Smooth muscle cell (in vitro differentiated cells): ENCODE results near the gene HSPG2. TPM values are rescaled to one million over a fixed set of nuclear protein-coding genes. Genes with fewer than 3 reads are reported as not detected.
"Not testable (repeated sequence)": the region's sequence is repeated elsewhere in the genome, so short reads cannot be mapped to it uniquely, and the experiment has no call there.

Experiments
- DNase-seq: peaks from one replicate; lab custom pipeline; 2025; ENCODE audit not compliant: unreplicated experiment; lab: John Stamatoyannopoulos, UW
- H2AFZ ChIP-seq: fragments of 200-600 bp; sonication (generic); 2 replicates; pipeline ENCODE4 v1.6.0; 2016; ENCODE audit warnings: antibody characterized with exemption, low read depth, mild to moderate bottlenecking
- H3F3A ChIP-seq: fragments of 200-600 bp; sonication (generic); 2 replicates; pipeline ENCODE4 v1.6.0; 2017; ENCODE audit warnings: antibody characterized with exemption, low read depth
- H3K27ac ChIP-seq: fragments of 200-600 bp; sonication (generic); 2 replicates; pipeline ENCODE4 v1.5.1; 2016; ENCODE audit warnings: low read depth, mild to moderate bottlenecking
- H3K27me3 ChIP-seq: fragments of 200-600 bp; sonication (generic); 2 replicates; pipeline ENCODE4 v1.6.1; 2016; ENCODE audit warnings: low read depth, mild to moderate bottlenecking
- H3K36me3 ChIP-seq: fragments of 200-600 bp; sonication (generic); 2 replicates; pipeline ENCODE4 v1.5.1; 2016; ENCODE audit warnings: low read depth
- H3K4me1 ChIP-seq: fragments of 200-600 bp; sonication (generic); 2 replicates; pipeline ENCODE4 v1.5.1; 2016; ENCODE audit warnings: low read depth
- H3K4me2 ChIP-seq: fragments of 200-600 bp; sonication (generic); 2 replicates; pipeline ENCODE4 v1.6.0; 2016; ENCODE audit warnings: mild to moderate bottlenecking
- H3K4me3 ChIP-seq: fragments of 200-600 bp; sonication (generic); 2 replicates; pipeline ENCODE4 v1.5.1; 2016; ENCODE audit warnings: mild to moderate bottlenecking
- H3K79me2 ChIP-seq: fragments of 200-600 bp; sonication (generic); 2 replicates; pipeline ENCODE4 v1.6.0; 2016; ENCODE audit warnings: low read depth, mild to moderate bottlenecking
- H3K9ac ChIP-seq: fragments of 200-600 bp; sonication (generic); 2 replicates; pipeline ENCODE4 v1.6.0; 2016; ENCODE audit warnings: low read depth
- H3K9me3 ChIP-seq: fragments of 200-600 bp; sonication (generic); replicated peaks from 2 replicates; pipeline ENCODE4 v1.5.1; 2016; ENCODE audit warnings: low read depth
- H4K20me1 ChIP-seq: fragments of 200-600 bp; sonication (generic); 2 replicates; pipeline ENCODE4 v1.6.0; 2016; ENCODE audit warnings: low read depth
- WGBS: methylation state at CpG from one replicate; pipeline ENCODE4 v1.1.7; 2016; ENCODE audit warnings: low lambda C conversion rate; 5-methylcytosine and 5-hydroxymethylcytosine counted together
- polyA plus RNA-seq: library from polyadenylated mRNA; unstranded; fragments of >200 nt; fragmentation: Nextera tagmentation; extraction: Ambion mirVana; gene quantifications from 2 replicates; pipeline ENCODE4 v1.2.1, GENCODE V29; 2016
- total RNA-seq: library from RNA; depleted of rRNA; stranded (reverse); fragments of >200 nt; gene quantifications from 2 replicates; pipeline ENCODE4 v1.2.3, GENCODE V29; 2014
- TF ChIP-seq, protein P1 (sequence below): fragments of 200-600 bp; sonication (generic); IDR thresholded peaks from 2 replicates; pipeline ENCODE4 v1.5.1; 2017; ENCODE audit warnings: borderline replicate concordance, mild to moderate bottlenecking, antibody characterized with exemption; ENCODE audit not compliant: insufficient read depth, poor library complexity, severe bottlenecking

Gene HSPG2
- total and polyA plus RNA-seq, 2 experiments from 2014 or later, result 40.7 to 46.7 TPM

DNA sequence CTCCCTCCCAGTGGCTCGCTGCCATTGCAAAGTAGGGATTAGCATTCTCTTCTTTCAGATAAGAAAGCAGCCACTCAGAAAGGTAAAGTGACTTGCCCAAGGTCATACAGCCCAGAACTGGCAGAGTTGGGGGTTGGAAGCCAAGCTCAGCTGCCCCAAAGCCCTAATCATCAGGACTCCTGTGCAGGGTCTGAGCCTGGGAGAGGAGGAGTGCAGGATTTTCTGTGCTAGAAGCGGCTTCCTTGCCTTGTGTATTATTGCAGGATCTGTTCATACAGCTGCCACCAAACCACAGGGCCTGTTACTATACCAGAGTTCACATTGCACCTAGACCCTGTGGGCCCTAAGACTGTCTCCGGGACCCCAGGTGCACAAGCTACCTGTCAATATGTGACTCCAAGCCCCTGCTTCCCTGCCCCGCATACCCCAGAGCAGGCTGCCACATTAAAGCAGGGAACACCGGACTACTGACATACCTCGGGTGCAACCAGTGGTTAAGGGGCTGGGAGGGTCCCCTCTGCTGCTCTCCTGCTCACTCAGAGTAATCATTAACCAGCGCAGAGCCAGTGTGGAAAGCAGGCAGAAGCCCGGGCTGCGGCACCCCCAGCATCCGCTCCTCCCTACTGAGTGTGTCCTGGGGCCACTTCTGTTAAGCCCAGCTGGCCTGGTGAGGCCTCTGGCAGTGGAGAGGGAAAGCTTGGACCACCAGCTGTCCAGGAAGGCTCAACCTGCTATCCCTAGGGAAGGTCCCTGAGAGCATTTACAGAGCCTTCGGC lies 15.8 kb downstream of the HSPG2 start:
- H3K9ac ChIP-seq, result no peak overlapping the region
- peaks cover 28% of the 10 kb centered on the region for H3F3A ChIP-seq
- no peaks in the 10 kb centered on the region for H3K36me3 ChIP-seq
- H3K4me3 ChIP-seq, result no peak overlapping the region
- peak overlapping the region; percentile 88 for H3K27ac ChIP-seq
- DNase-seq, result no peak
- H3K4me1 ChIP-seq, result peaks cover 18% of the 10 kb centered on the region
- H3K27me3 ChIP-seq, result no peaks in the 10 kb centered on the region
- WGBS, result 73% methylated on average over 11 of the region's 11 CpGs
- no peak overlapping the region for H2AFZ ChIP-seq
- H4K20me1 ChIP-seq, result peaks cover 64% of the 10 kb centered on the region
- peak overlapping the region; percentile 51 for H3K4me2 ChIP-seq
- TF ChIP-seq, protein P1, sequence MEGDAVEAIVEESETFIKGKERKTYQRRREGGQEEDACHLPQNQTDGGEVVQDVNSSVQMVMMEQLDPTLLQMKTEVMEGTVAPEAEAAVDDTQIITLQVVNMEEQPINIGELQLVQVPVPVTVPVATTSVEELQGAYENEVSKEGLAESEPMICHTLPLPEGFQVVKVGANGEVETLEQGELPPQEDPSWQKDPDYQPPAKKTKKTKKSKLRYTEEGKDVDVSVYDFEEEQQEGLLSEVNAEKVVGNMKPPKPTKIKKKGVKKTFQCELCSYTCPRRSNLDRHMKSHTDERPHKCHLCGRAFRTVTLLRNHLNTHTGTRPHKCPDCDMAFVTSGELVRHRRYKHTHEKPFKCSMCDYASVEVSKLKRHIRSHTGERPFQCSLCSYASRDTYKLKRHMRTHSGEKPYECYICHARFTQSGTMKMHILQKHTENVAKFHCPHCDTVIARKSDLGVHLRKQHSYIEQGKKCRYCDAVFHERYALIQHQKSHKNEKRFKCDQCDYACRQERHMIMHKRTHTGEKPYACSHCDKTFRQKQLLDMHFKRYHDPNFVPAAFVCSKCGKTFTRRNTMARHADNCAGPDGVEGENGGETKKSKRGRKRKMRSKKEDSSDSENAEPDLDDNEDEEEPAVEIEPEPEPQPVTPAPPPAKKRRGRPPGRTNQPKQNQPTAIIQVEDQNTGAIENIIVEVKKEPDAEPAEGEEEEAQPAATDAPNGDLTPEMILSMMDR, result no peak
- H3K79me2 ChIP-seq, result peaks cover 66% of the 10 kb centered on the region
- H3K9me3 ChIP-seq, result no peaks in the 10 kb centered on the region

DNA sequence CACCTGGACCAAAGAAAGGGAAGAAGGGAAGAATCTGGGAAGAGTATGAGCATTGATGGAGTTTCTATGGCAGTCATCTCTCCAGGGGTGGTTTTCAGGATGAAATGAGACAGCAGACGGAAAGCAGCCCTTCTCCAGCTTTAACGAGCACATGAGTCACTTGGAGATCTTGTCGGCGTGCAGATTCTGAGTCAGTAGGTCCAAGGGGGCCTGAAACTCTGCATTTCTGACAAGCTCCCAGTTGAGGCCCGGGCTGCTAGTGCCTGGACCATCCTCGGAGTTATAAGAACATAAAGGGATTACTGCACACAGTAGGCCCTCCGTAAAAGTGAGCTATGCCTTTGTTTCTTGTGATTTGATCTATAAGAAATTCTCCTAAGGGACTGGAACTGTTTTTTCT lies 17.6 kb downstream of the HSPG2 start:
- peak overlapping the region; percentile 88 for H3K27ac ChIP-seq

DNA sequence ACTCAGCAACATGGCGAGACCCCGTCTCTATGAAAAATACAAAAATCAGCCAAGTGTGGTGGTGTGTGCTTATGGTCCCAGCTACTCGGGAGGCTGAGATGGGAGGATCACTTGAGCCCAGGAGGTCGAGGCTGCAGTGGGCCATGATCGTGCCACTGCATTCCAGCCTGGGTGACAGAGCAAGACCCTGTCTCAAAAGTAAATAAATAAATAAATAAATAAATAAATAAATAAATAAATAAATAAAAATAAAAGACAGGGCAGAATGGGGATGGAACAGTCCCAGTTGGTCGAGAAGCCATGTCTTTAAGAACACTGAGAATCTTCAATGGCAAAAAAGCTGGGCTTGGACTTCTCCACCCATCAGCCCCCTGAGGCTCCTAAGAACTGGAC lies 19.9 kb downstream of the HSPG2 start:
- not testable (repeated sequence) for H2AFZ ChIP-seq, H3K4me3 ChIP-seq, H3K9ac ChIP-seq, H3K36me3 ChIP-seq, H3K9me3 ChIP-seq, H3K27ac ChIP-seq, H3K27me3 ChIP-seq, DNase-seq, H3K4me2 ChIP-seq
- Histone ChIP-seq H3K4me1 (peaks cover 24% of the 10 kb centered on the region), H4K20me1 (peaks cover 39% of the 10 kb centered on the region), H3F3A (peaks cover 41% of the 10 kb centered on the region), H3K79me2 (peaks cover 40% of the 10 kb centered on the region)
- WGBS, result 86% methylated on average over 6 of the region's 6 CpGs

More for the DNA sequence above, 17.6 kb downstream of the HSPG2 start:
- no peaks in the 10 kb centered on the region for H3K9me3 ChIP-seq
- H3K79me2 ChIP-seq, result peaks cover 53% of the 10 kb centered on the region
- H3K4me1 ChIP-seq, result peaks cover 18% of the 10 kb centered on the region
- peak overlapping the region; percentile 14 for H3K4me2 ChIP-seq
- H3F3A ChIP-seq, result peaks cover 32% of the 10 kb centered on the region
- WGBS, result 8% methylated on average over 7 of the region's 7 CpGs
- peak overlapping the region; percentile 60 for H3K9ac ChIP-seq
- TF ChIP-seq, protein P1, result no peak
- DNase-seq, result no peak
- peaks cover 48% of the 10 kb centered on the region for H4K20me1 ChIP-seq
- H3K27me3 ChIP-seq, result no peaks in the 10 kb centered on the region
- no peaks in the 10 kb centered on the region for H3K36me3 ChIP-seq
- H3K4me3 ChIP-seq, result no peak overlapping the region
- H2AFZ ChIP-seq, result no peak overlapping the region

DNA sequence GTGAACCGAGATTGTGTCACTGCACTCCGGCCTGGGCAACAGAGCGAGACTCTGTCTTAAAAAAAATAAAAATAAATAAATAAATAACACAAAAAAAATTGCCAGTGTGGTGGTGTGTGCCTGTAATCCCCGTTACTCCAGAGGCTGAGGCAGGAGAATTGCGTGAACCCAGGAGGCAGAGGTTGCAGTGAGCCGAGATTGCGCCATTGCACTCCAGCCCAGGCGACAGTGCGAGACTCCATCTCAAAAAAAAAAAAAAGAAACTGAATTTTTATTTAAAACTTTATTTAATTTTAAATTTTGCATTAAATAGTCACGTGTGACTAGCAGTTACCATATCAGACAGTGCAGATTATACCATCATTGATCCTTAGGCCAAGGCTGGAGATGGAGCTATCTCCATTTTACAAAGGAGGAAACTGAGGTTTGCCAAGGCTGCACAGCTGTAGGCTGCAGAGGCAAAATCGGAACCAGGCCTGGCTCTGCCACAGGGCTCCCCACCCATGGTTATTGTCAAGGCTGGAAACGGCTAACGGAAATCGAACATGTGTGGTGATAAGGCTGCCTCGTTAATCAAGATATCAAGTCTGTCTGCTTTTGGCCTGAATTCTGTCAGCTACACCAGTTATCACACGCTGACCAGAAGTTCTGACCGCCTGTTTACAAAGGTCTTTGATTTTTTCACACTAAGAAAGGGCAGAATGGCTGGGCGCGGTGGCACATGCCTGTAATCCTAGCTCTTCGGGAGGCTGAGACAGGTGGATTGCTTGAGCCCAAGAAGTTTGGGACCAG lies 20.5 kb downstream of the HSPG2 start:
- TF ChIP-seq, protein P1, result no peak
- no peak overlapping the region for H3K9ac ChIP-seq
- no peak for DNase-seq
- H3K4me1 ChIP-seq, result peaks cover 24% of the 10 kb centered on the region
- H3K36me3 ChIP-seq, result no peaks in the 10 kb centered on the region
- 69% methylated on average over 20 of the region's 20 CpGs for WGBS
- no peaks in the 10 kb centered on the region for H3K27me3 ChIP-seq
- H3K4me2 ChIP-seq, result no peak overlapping the region
- no peaks in the 10 kb centered on the region for H3K9me3 ChIP-seq
- H3K79me2 ChIP-seq, result peaks cover 39% of the 10 kb centered on the region
- H3K27ac ChIP-seq, result no peak overlapping the region
- peaks cover 33% of the 10 kb centered on the region for H4K20me1 ChIP-seq
- H3F3A ChIP-seq, result peaks cover 44% of the 10 kb centered on the region
- no peak overlapping the region for H2AFZ ChIP-seq
- H3K4me3 ChIP-seq, result no peak overlapping the region
